ENCODE measurements around the gene AGMO.

Gene AGMO

DNA sequence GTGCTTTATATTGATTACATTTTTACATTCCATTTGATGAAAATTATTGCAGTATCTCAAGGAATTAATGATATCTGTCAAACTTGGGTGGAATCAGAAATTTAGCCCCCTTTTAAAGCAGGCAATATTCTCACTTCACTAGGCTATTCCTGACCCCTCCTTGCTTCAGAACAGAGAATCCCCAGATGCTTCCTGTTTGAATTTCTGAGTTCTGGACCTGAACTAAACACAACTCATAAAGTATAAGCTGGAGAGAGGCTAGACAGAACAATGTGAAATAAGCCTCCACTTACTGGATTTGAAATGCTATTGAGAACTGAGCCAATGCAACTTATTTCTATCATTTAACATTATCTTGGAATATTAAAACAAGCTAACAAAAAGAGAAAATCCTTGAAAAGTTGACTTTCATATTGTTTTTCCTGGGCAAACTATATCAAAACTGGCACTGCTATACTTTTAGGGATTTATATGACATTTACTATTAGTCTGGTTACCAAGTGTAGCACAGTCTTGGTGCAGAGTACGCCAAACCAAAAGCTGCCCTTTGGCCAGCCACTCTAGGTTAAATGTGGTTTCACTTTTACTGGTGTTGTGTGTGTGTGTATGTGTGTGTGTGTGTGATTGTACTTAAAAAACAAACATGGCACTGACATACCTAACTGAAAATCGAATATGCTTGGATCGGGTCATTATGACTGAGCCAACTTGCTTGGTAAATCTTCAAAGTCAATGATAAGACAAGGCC, 19.0 kb upstream of the AGMO start:
- WGBS, 2 donors (ENCODE audit: extremely low coverage in 2 of 2, insufficient read length in 2 of 2, insufficient replicate concordance in 1 of 2): no CpG with 5 or more reads among the region's 3 CpGs
- Histone ChIP-seq H4K8ac (ENCODE audit: low read depth, low read length) (no peak overlapping the region), H2AFZ (ENCODE audit: low read length) (no peak overlapping the region), H3K23ac (ENCODE audit: low read depth, low read length, poor library complexity) (no peak overlapping the region), H2BK120ac (ENCODE audit: low read depth, low read length) (no peak overlapping the region), H3K9ac (ENCODE audit: low read depth, low read length, poor library complexity) (no peak overlapping the region), H3K4ac (ENCODE audit: low read length) (no peak overlapping the region), H3K36me3 (replicated peaks in 1 of 2; ENCODE audit: control insufficient read depth in 2 of 2, insufficient read depth in 2 of 2, low read length in 2 of 2) (no peaks in the 10 kb centered on the region), H3K14ac (ENCODE audit: low read length) (no peak overlapping the region), H3K4me2 (ENCODE audit: insufficient read depth, low read length, poor library complexity, severe bottlenecking) (no peak overlapping the region), H3K4me3 (ENCODE audit: low read length in 2 of 2) (no peak overlapping the region), H3K27me3 (ENCODE audit: control insufficient read depth in 3 of 3, insufficient read depth in 3 of 3, low read depth in 1 of 3, low read length in 3 of 3) (no peaks in the 10 kb centered on the region), H3K18ac (ENCODE audit: low read length) (no peak overlapping the region), H2AK5ac (ENCODE audit: low read depth, low read length) (no peak overlapping the region), H2BK12ac (ENCODE audit: low read length) (no peak overlapping the region), H3K79me1 (ENCODE audit: low read depth, low read length) (no peaks in the 10 kb centered on the region), H4K91ac (ENCODE audit: low read depth, low read length, poor library complexity) (no peak overlapping the region), H3K27ac (replicated peaks; ENCODE audit: low read length) (no peak overlapping the region), H2BK5ac (ENCODE audit: low read length) (no peak overlapping the region), H3K4me1 (ENCODE audit: control insufficient read depth in 2 of 2, insufficient read depth in 1 of 2, low read depth in 1 of 2, low read length in 2 of 2) (no peaks in the 10 kb centered on the region), H3K9me3 (replicated peaks in 1 of 2; ENCODE audit: control insufficient read depth in 2 of 2, insufficient read depth in 1 of 2, low read depth in 1 of 2, low read length in 2 of 2) (peaks cover 2 to 12% of the 10 kb centered on the region in 2 donors), H2BK15ac (ENCODE audit: low read length) (no peak overlapping the region)
- no peak for DNase-seq (ENCODE audit: low spot score)

DNA sequence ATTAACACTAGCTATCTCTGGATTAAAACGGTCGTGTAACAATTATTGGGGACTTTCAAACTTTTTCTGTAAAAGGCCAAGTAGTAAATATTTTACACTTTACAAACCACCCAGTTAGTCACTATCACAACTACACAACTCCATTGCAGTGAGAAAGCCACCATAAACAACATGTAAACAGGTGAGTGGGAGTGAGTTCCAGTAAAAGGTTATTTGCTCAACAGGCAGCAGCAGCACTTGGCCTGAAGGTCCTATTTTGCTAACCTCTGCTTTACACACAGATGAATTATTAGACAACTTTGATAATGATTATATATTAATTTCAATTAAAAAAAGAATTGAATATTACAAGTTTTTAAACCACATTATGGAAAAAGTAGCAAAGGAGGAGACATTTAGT, 15.8 kb upstream of the AGMO start:
- Histone ChIP-seq H3K23ac (ENCODE audit: low read depth, low read length, poor library complexity) (no peak overlapping the region), H3K79me1 (ENCODE audit: low read depth, low read length) (no peaks in the 10 kb centered on the region), H3K4me2 (ENCODE audit: insufficient read depth, low read length, poor library complexity, severe bottlenecking) (no peak overlapping the region), H3K27me3 (ENCODE audit: control insufficient read depth in 3 of 3, insufficient read depth in 3 of 3, low read depth in 1 of 3, low read length in 3 of 3) (no peaks in the 10 kb centered on the region), H3K4me1 (ENCODE audit: control insufficient read depth in 2 of 2, insufficient read depth in 1 of 2, low read depth in 1 of 2, low read length in 2 of 2) (no peaks in the 10 kb centered on the region), H2AFZ (ENCODE audit: low read length) (no peak overlapping the region), H3K36me3 (replicated peaks in 1 of 2; ENCODE audit: control insufficient read depth in 2 of 2, insufficient read depth in 2 of 2, low read length in 2 of 2) (no peaks in the 10 kb centered on the region), H3K18ac (ENCODE audit: low read length) (no peak overlapping the region), H2BK5ac (ENCODE audit: low read length) (no peak overlapping the region), H2BK15ac (ENCODE audit: low read length) (no peak overlapping the region), H3K9ac (ENCODE audit: low read depth, low read length, poor library complexity) (no peak overlapping the region), H2BK12ac (ENCODE audit: low read length) (no peak overlapping the region), H3K27ac (replicated peaks; ENCODE audit: low read length) (no peak overlapping the region), H3K4me3 (ENCODE audit: low read length in 2 of 2) (no peak overlapping the region), H3K4ac (ENCODE audit: low read length) (no peak overlapping the region), H4K8ac (ENCODE audit: low read depth, low read length) (no peak overlapping the region), H4K91ac (ENCODE audit: low read depth, low read length, poor library complexity) (no peak overlapping the region), H3K14ac (ENCODE audit: low read length) (no peak overlapping the region), H3K9me3 (replicated peaks in 1 of 2; ENCODE audit: control insufficient read depth in 2 of 2, insufficient read depth in 1 of 2, low read depth in 1 of 2, low read length in 2 of 2) (no peaks in the 10 kb centered on the region), H2AK5ac (ENCODE audit: low read depth, low read length) (no peak overlapping the region), H2BK120ac (ENCODE audit: low read depth, low read length) (no peak overlapping the region)
- no CpG with 5 or more reads among the region's 2 CpGs for WGBS, 2 donors (ENCODE audit: extremely low coverage in 2 of 2, insufficient read length in 2 of 2, insufficient replicate concordance in 1 of 2)
- no peak for DNase-seq (ENCODE audit: low spot score)

DNA sequence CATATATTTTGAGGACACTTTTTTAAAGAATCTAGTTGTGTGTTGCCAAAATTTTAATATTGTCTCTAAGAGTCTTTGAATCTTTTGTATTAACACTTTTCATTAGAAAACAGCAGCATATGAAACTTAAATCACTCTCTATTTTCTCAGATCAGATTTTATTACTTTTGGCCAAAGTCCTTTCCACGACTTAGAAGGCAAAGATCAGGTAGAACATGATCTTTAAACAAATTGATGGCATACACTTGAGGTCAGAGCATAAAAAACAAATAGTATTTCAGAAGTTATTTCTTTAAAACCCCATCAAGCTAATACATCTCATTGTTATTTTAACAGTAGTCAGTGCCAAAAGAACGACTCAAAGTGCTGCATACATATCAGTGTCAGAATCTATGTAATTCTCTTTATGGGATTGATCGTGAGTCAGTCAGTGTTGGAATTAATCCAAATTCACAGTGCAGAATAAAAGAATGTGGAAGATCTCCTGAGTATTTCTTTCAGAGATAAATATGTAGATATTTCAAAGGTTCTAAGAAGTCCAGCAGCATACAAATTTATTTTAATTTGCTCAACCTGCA, 9.6 kb upstream of the AGMO start:
- H3K9ac ChIP-seq (ENCODE audit: low read depth, low read length, poor library complexity): no peak overlapping the region
- H3K27ac ChIP-seq (replicated peaks; ENCODE audit: low read length): no peak overlapping the region
- no peak overlapping the region for H2AFZ ChIP-seq (ENCODE audit: low read length)
- H3K18ac ChIP-seq (ENCODE audit: low read length): no peak overlapping the region
- no peak overlapping the region for H2BK15ac ChIP-seq (ENCODE audit: low read length)
- no peak overlapping the region for H3K4me2 ChIP-seq (ENCODE audit: insufficient read depth, low read length, poor library complexity, severe bottlenecking)
- H3K4me1 ChIP-seq (ENCODE audit: control insufficient read depth in 2 of 2, insufficient read depth in 1 of 2, low read depth in 1 of 2, low read length in 2 of 2): no peaks in the 10 kb centered on the region
- H2BK12ac ChIP-seq (ENCODE audit: low read length): no peak overlapping the region
- no peak overlapping the region for H4K8ac ChIP-seq (ENCODE audit: low read depth, low read length)
- no peaks in the 10 kb centered on the region for H3K36me3 ChIP-seq (replicated peaks in 1 of 2; ENCODE audit: control insufficient read depth in 2 of 2, insufficient read depth in 2 of 2, low read length in 2 of 2)
- no peaks in the 10 kb centered on the region for H3K9me3 ChIP-seq (replicated peaks in 1 of 2; ENCODE audit: control insufficient read depth in 2 of 2, insufficient read depth in 1 of 2, low read depth in 1 of 2, low read length in 2 of 2)
- no CpG with 5 or more reads among the region's 3 CpGs for whole genome bisulfite sequencing, 2 donors (ENCODE audit: extremely low coverage in 2 of 2, insufficient read length in 2 of 2, insufficient replicate concordance in 1 of 2)
- H2BK120ac ChIP-seq (ENCODE audit: low read depth, low read length): no peak overlapping the region
- no peak overlapping the region for H2AK5ac ChIP-seq (ENCODE audit: low read depth, low read length)
- no peak overlapping the region for H2BK5ac ChIP-seq (ENCODE audit: low read length)
- no peak overlapping the region for H3K4ac ChIP-seq (ENCODE audit: low read length)
- no peak for DNase-seq (ENCODE audit: low spot score)
- H3K27me3 ChIP-seq (ENCODE audit: control insufficient read depth in 3 of 3, insufficient read depth in 3 of 3, low read depth in 1 of 3, low read length in 3 of 3): no peaks in the 10 kb centered on the region
- no peak overlapping the region for H3K14ac ChIP-seq (ENCODE audit: low read length)
- H3K23ac ChIP-seq (ENCODE audit: low read depth, low read length, poor library complexity): no peak overlapping the region
- H4K91ac ChIP-seq (ENCODE audit: low read depth, low read length, poor library complexity): no peak overlapping the region
- H3K4me3 ChIP-seq (ENCODE audit: low read length in 2 of 2): no peak overlapping the region
- no peaks in the 10 kb centered on the region for H3K79me1 ChIP-seq (ENCODE audit: low read depth, low read length)

DNA sequence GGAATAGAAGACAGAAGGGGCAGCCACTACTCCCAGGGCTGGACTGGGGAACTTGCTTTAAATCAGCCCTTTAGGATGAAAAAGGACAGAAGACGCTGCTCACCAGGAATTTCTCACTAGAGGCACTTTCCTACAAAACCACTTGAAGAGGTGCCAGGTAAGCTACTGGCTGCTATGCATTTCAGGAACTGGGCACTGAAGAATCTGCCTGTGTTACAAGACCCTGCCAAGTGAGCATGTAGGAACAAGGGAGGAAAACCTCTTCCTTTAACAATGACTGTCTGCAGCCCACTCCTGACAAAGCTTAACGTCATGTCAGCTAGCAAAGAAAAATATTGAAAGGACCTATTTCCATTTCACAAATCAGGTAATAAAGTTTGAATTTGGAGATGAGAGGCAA, 5.8 kb upstream of the AGMO start:
- H3K79me1 ChIP-seq (ENCODE audit: low read depth, low read length): no peaks in the 10 kb centered on the region

More for the DNA sequence above, 5.8 kb upstream of the AGMO start:
- no peaks in the 10 kb centered on the region for H3K9me3 ChIP-seq (replicated peaks in 1 of 2; ENCODE audit: control insufficient read depth in 2 of 2, insufficient read depth in 1 of 2, low read depth in 1 of 2, low read length in 2 of 2)
- no peak overlapping the region for H2BK15ac ChIP-seq (ENCODE audit: low read length)
- no peaks in the 10 kb centered on the region for H3K4me1 ChIP-seq (ENCODE audit: control insufficient read depth in 2 of 2, insufficient read depth in 1 of 2, low read depth in 1 of 2, low read length in 2 of 2)
- no CpG with 5 or more reads among the region's 2 CpGs for WGBS, 2 donors (ENCODE audit: extremely low coverage in 2 of 2, insufficient read length in 2 of 2, insufficient replicate concordance in 1 of 2)
- no peak overlapping the region for H3K23ac ChIP-seq (ENCODE audit: low read depth, low read length, poor library complexity)
- no peak overlapping the region for H3K9ac ChIP-seq (ENCODE audit: low read depth, low read length, poor library complexity)
- no peak overlapping the region for H3K4me2 ChIP-seq (ENCODE audit: insufficient read depth, low read length, poor library complexity, severe bottlenecking)
- no peak overlapping the region for H3K4me3 ChIP-seq (ENCODE audit: low read length in 2 of 2)
- no peak overlapping the region for H2BK5ac ChIP-seq (ENCODE audit: low read length)
- no peak overlapping the region for H2BK12ac ChIP-seq (ENCODE audit: low read length)
- H2BK120ac ChIP-seq (ENCODE audit: low read depth, low read length): no peak overlapping the region
- no peak overlapping the region for H2AK5ac ChIP-seq (ENCODE audit: low read depth, low read length)
- H3K27me3 ChIP-seq (ENCODE audit: control insufficient read depth in 3 of 3, insufficient read depth in 3 of 3, low read depth in 1 of 3, low read length in 3 of 3): no peaks in the 10 kb centered on the region
- no peak overlapping the region for H3K14ac ChIP-seq (ENCODE audit: low read length)
- H2AFZ ChIP-seq (ENCODE audit: low read length): no peak overlapping the region
- no peak for DNase-seq (ENCODE audit: low spot score)
- no peaks in the 10 kb centered on the region for H3K36me3 ChIP-seq (replicated peaks in 1 of 2; ENCODE audit: control insufficient read depth in 2 of 2, insufficient read depth in 2 of 2, low read length in 2 of 2)
- H4K8ac ChIP-seq (ENCODE audit: low read depth, low read length): no peak overlapping the region
- no peak overlapping the region for H4K91ac ChIP-seq (ENCODE audit: low read depth, low read length, poor library complexity)
- no peak overlapping the region for H3K18ac ChIP-seq (ENCODE audit: low read length)
- no peak overlapping the region for H3K27ac ChIP-seq (replicated peaks; ENCODE audit: low read length)
- H3K4ac ChIP-seq (ENCODE audit: low read length): no peak overlapping the region
